ENCODE data around the gene ZNF99. TPM values are rescaled to one million over a fixed set of nuclear protein-coding genes. Genes with fewer than 3 reads are reported as not detected.
"Not testable (repeated sequence)": the region's sequence is repeated elsewhere in the genome, so short reads cannot be mapped to it uniquely, and the experiment has no call there.

Gene ZNF99
- total and polyA plus RNA-seq, 5 donors: 0.07 to 0.31 (median 0.18) TPM

DNA sequence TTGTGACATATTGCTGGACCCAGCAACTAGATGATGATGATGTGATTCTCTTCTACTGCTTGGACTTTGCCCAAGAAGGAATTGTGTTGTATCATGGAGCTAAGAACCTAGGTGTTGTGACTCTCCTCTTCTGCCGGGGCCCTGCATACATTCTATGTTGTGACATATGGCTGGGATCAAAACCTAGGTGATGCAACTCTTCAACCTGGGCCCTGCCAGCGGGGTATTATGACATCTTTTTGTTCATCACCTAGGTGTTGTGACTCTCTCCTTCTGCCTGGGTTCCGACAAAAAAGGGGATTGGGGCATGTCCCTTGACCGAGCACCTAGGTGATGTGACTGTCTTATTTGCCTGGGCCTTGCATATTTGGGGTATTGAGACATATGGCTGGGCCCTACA is 55.7 kb downstream of the ZNF99 start:
- ATAC-seq; DNase-seq; H3K4me1 ChIP-seq (ENCODE audit: control insufficient read depth, insufficient read depth, low read length); H3K4me3 ChIP-seq (ENCODE audit: low read length); H3K27ac ChIP-seq (ENCODE audit: low read length); H3K27me3 ChIP-seq (ENCODE audit: control insufficient read depth, insufficient read depth); H3K9me3 ChIP-seq (ENCODE audit: control insufficient read depth, low read length); intact Hi-C loops (cut with DNase I): not testable (repeated sequence)
- 82% methylated on average over 4 of the region's 4 CpGs for WGBS

DNA sequence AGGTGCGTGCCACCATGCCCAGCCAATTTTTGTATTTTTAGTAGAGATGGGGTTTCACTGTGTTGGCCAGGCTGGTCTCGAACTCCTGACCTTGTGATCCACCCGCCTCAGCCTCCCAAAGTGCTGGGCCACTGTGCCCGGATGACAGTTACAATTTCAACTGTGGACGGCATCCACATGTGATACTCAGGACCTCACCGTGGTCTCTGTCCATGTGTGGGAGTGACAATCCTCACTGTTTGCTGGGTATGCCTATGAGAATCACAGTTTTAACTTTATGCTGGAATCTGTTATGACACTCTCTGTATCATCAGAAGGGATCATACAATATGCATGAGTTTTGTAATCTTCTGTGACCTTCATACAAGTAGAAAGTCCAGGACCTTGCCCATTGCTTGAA is 62.4 kb downstream of the ZNF99 start:
- H3K4me3 ChIP-seq (ENCODE audit: low read length); H3K27ac ChIP-seq (ENCODE audit: low read length); H3K4me1 ChIP-seq (ENCODE audit: control insufficient read depth, insufficient read depth, low read length); H3K27me3 ChIP-seq (ENCODE audit: control insufficient read depth, insufficient read depth); intact Hi-C loops (cut with DNase I); H3K9me3 ChIP-seq (ENCODE audit: control insufficient read depth, low read length); ATAC-seq; DNase-seq: not testable (repeated sequence)
- WGBS: 82% methylated on average over 6 of the region's 6 CpGs

DNA sequence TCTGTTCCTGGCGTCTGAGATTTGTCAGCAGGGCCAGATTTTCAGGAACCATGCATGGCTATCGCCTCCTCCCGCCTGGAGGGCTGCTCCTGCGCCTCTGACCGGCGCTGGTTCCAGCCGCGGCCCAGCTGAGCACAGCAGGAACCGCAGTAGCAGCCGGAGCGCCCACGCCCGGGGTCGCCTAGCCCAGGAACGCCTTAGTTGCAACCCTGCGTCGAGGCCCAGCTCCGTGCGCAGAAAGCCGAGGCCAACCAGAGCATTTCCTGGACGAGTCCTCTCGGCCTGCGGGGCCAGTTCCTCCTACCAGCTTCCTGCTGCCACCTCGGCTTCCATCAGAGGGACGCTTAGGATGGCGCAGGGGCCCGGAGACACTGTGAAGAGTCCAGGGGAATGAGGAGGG is 75.0 kb downstream of the ZNF99 start:
- H3K27me3 ChIP-seq (ENCODE audit: control insufficient read depth, insufficient read depth): no peaks in the 10 kb centered on the region
- 18% methylated on average over 27 of the region's 27 CpGs for WGBS
- H3K9me3 ChIP-seq (ENCODE audit: control insufficient read depth, low read length): no peaks in the 10 kb centered on the region
- ATAC-seq (no peak), DNase-seq (no peak)
- no peak overlapping the region for H3K4me3 ChIP-seq (ENCODE audit: low read length)
- H3K4me1 ChIP-seq (ENCODE audit: control insufficient read depth, insufficient read depth, low read length): no peaks in the 10 kb centered on the region
- intact Hi-C loops (cut with DNase I): no loop called here
- H3K27ac ChIP-seq (ENCODE audit: low read length): no peak overlapping the region

DNA sequence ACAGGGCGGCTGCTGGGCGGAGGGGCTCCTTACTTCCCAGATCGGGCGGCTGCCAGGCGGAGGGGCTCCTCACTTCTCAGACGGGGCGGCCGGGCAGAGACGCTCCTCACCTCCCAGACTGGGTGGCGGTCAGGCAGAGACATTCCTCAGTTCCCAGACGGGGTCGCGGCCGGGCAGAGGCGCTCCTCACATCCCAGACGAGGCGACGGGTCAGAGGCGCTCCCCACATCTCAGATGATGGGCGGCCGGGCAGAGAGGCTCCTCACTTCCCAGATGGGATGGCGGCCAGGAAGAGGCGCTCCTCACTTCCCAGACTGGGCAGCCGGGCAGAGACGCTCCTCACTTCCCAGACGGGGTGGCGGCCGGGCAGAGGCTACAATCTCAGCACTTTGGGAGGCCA is 80.9 kb downstream of the ZNF99 start:
- H3K27ac ChIP-seq (ENCODE audit: low read length); H3K9me3 ChIP-seq (ENCODE audit: control insufficient read depth, low read length); H3K27me3 ChIP-seq (ENCODE audit: control insufficient read depth, insufficient read depth); ATAC-seq; H3K4me1 ChIP-seq (ENCODE audit: control insufficient read depth, insufficient read depth, low read length); intact Hi-C loops (cut with DNase I); H3K4me3 ChIP-seq (ENCODE audit: low read length): not testable (repeated sequence)
- 91% methylated on average over 28 of the region's 28 CpGs for WGBS
- DNase-seq: peak in 1 of 3 donors; percentile 49

DNA sequence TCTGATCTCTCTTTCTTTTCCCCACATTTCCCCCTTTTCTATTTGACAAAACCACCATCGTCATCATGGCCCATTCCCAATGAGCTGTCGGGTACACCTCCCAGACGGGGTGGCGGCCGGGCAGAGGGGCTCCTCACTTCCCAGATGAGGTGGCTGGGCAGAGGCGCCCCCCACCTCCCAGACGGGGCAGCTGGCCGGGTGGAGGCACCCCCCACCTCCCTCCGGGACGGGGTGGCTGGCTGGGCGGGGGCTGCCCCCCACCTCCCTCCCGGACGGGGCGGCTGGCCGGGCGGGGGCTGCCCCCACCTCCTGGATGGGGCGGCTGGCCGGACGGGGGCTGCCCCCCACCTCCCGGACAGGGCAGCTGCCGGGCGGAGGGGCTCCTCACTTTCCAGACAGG is 81.3 kb downstream of the ZNF99 start:
- ATAC-seq; H3K27me3 ChIP-seq (ENCODE audit: control insufficient read depth, insufficient read depth); intact Hi-C loops (cut with DNase I); H3K4me1 ChIP-seq (ENCODE audit: control insufficient read depth, insufficient read depth, low read length); H3K4me3 ChIP-seq (ENCODE audit: low read length); H3K27ac ChIP-seq (ENCODE audit: low read length); H3K9me3 ChIP-seq (ENCODE audit: control insufficient read depth, low read length); DNase-seq: not testable (repeated sequence)
- WGBS: 88% methylated on average over 22 of the region's 22 CpGs

Other genes starting within 250 kb of the ZNF99 start
- under 1 TPM in 3 of 4 donors, not detected in 1; 0.22 to 0.29 (median 0.23) TPM for gene ZNF492, start 149.8 kb downstream of the ZNF99 start, total RNA-seq
- gene ZNF492, start 149.8 kb downstream of the ZNF99 start, polyA plus RNA-seq: 0.05 TPM
- gene ZNF723, start 48.1 kb upstream of the ZNF99 start, total RNA-seq: not detected
- not detected for gene ZNF723, start 48.1 kb upstream of the ZNF99 start, polyA plus RNA-seq
- 1 to 10 TPM; 4.2 to 6.9 (median 4.8) TPM for gene ZNF728, start 219.0 kb upstream of the ZNF99 start, total RNA-seq
- 1.2 TPM for gene ZNF728, start 219.0 kb upstream of the ZNF99 start, polyA plus RNA-seq

All from right cardiac atrium (tissue), 5 donors.